Lower leg skin (tissue), 3 donors: ENCODE measurements around the gene BMF.

Experiments
- CTCF ChIP-seq, 3 donors: fragments of 450-650 bp; IDR thresholded peaks; one replicate each; pipeline ENCODE4 v1.5.1; 2016; ENCODE audit warnings: antibody characterized with exemption in 3 of 3, mild to moderate bottlenecking in 3 of 3, moderate library complexity in 2 of 3
- POLR2A ChIP-seq, 2 donors: fragments of 450-650 bp; IDR thresholded peaks; one replicate each; pipeline ENCODE4 v1.6.1; 2016 to 2017; ENCODE audit warnings: antibody characterized with exemption in 2 of 2, mild to moderate bottlenecking in 1 of 2, moderate library complexity in 1 of 2

GRCh38 chr15:40084650-40085049, 24.0 kb downstream of the BMF start:
- no peak for TF ChIP-seq CTCF (IDR thresholded peaks at IDR 0.05)
- TF ChIP-seq POLR2A (IDR thresholded peaks at IDR 0.05), result no peak
